HepG2 (cell line): ENCODE data around the gene NOSTRIN. TPM values are rescaled to one million over a fixed set of nuclear protein-coding genes. Genes with fewer than 3 reads are reported as not detected.

Experiments used
- KAT2B ChIP-seq: fragments of 150-350 bp; IDR thresholded peaks from 2 replicates; pipeline ENCODE4 v1.6.1; 2014; ENCODE audit warnings: low read depth, low read length, borderline replicate concordance
- MAFF ChIP-seq: IDR thresholded peaks from 2 replicates; pipeline ENCODE4 v1.6.1; 2011; ENCODE audit warnings: low read depth, low read length, improper control_type of control experiment
- MYNN ChIP-seq: sonication (generic); formaldehyde crosslinking; IDR thresholded peaks from 2 replicates; pipeline ENCODE4 v1.4.0; 2020; ENCODE audit warnings: mild to moderate bottlenecking, low read depth, missing genetic modification reagents
- NCOA1 ChIP-seq: sonication (generic); formaldehyde crosslinking; IDR thresholded peaks from 2 replicates; pipeline ENCODE4 v1.9.0; 2021; ENCODE audit warnings: missing genetic modification reagents
- NFRKB ChIP-seq: fragments of 450-650 bp; IDR thresholded peaks from 2 replicates; pipeline ENCODE4 v1.6.1; 2017
- NR2C2 ChIP-seq: sonication (generic); formaldehyde crosslinking; IDR thresholded peaks from 2 replicates; pipeline ENCODE4 v1.4.0; 2020; ENCODE audit warnings: missing genetic modification reagents, mild to moderate bottlenecking, moderate library complexity, borderline replicate concordance
- PAWR ChIP-seq: sonication (generic); formaldehyde crosslinking; IDR thresholded peaks from 2 replicates; pipeline ENCODE4 v1.4.0; 2020; ENCODE audit warnings: missing genetic modification reagents, mild to moderate bottlenecking, borderline replicate concordance
- PHF21A ChIP-seq: sonication (generic); formaldehyde crosslinking; IDR thresholded peaks from 2 replicates; pipeline ENCODE4 v1.5.0; 2020; ENCODE audit warnings: mild to moderate bottlenecking, missing genetic modification reagents
- PITX1 ChIP-seq: sonication (generic); formaldehyde crosslinking; IDR thresholded peaks from 2 replicates; pipeline ENCODE4 v1.5.1; 2020; ENCODE audit warnings: mild to moderate bottlenecking, missing genetic modification reagents
- ZFP41 ChIP-seq: sonication (generic); formaldehyde crosslinking; IDR thresholded peaks from 2 replicates; pipeline ENCODE4 v1.4.0; 2020; ENCODE audit warnings: mild to moderate bottlenecking, missing genetic modification reagents, borderline replicate concordance
- ZNF546 ChIP-seq: sonication (generic); formaldehyde crosslinking; conservative IDR thresholded peaks from 2 replicates; pipeline ENCODE4 v1.8.1; 2023; ENCODE audit warnings: mild to moderate bottlenecking, missing genetic modification reagents
- ZNF672 ChIP-seq: sonication (generic); formaldehyde crosslinking; IDR thresholded peaks from 2 replicates; pipeline ENCODE4 v1.8.1; 2022; ENCODE audit warnings: missing genetic modification reagents
- ZNF83 ChIP-seq: sonication (generic); formaldehyde crosslinking; IDR thresholded peaks from 2 replicates; pipeline ENCODE4 v1.4.0; 2020; ENCODE audit warnings: missing genetic modification reagents, mild to moderate bottlenecking, borderline replicate concordance
- polyA plus RNA-seq, 8 experiments: library from polyadenylated mRNA; depleted of rRNA in 3 of 8; stranded (reverse) in 7 of 8; unstranded in 1 of 8; fragments of >200 nt; fragmentation: Illumina TruSeq in 4 of 8; extraction: Trizol in 4 of 8; gene quantifications; 2 replicates each; pipeline versions ENCODE4 v1.2.1 to v1.2.3, GENCODE V29; 2011 to 2016; ENCODE audit warnings: low read depth in 4 of 8, missing spikeins in 1 of 8, mixed read lengths in 1 of 8; ENCODE audit not compliant: insufficient read depth in 1 of 8
- total RNA-seq, 5 experiments: library from RNA; depleted of rRNA; stranded (reverse); fragments of >200 nt; fragmentation: Illumina TruSeq; extraction: Trizol; gene quantifications; 2 replicates each; pipeline ENCODE4 v1.2.3, GENCODE V29; 2016; ENCODE audit warnings: low read depth in 1 of 5
- TF ChIP-seq, protein P1 (sequence below): sonication (generic); formaldehyde crosslinking; IDR thresholded peaks from 2 replicates; pipeline ENCODE4 v1.8.0; 2022; ENCODE audit warnings: mild to moderate bottlenecking, missing genetic modification reagents, moderate library complexity
- TF ChIP-seq, protein P2 (sequence below): sonication (generic); formaldehyde crosslinking; IDR thresholded peaks from 2 replicates; pipeline ENCODE4 v1.4.0; 2020; ENCODE audit warnings: missing genetic modification reagents
- TF ChIP-seq, protein P3 (sequence below): sonication (generic); formaldehyde crosslinking; IDR thresholded peaks from 2 replicates; pipeline ENCODE4 v1.4.0; 2020; ENCODE audit warnings: missing genetic modification reagents
- TF ChIP-seq, protein P4 (sequence below): fragments of 450-650 bp; IDR thresholded peaks from 2 replicates; pipeline ENCODE4 v1.6.1; 2017; ENCODE audit warnings: mild to moderate bottlenecking
- TF ChIP-seq, protein P5 (sequence below): sonication (generic); formaldehyde crosslinking; IDR thresholded peaks from 2 replicates; pipeline ENCODE4 v1.4.0; 2020; ENCODE audit warnings: mild to moderate bottlenecking, low read depth, missing genetic modification reagents
- TF ChIP-seq, protein P6 (sequence below): conservative IDR thresholded peaks from 2 replicates; pipeline ENCODE4 v1.6.1; 2018; ENCODE audit warnings: missing genetic modification reagents

The NOSTRIN gene
- total and polyA plus RNA-seq, 2 of the 13 experiments (the other 11 are each of a cell fraction or from before 2014, with no cell fraction given), result 0.22 TPM

DNA sequence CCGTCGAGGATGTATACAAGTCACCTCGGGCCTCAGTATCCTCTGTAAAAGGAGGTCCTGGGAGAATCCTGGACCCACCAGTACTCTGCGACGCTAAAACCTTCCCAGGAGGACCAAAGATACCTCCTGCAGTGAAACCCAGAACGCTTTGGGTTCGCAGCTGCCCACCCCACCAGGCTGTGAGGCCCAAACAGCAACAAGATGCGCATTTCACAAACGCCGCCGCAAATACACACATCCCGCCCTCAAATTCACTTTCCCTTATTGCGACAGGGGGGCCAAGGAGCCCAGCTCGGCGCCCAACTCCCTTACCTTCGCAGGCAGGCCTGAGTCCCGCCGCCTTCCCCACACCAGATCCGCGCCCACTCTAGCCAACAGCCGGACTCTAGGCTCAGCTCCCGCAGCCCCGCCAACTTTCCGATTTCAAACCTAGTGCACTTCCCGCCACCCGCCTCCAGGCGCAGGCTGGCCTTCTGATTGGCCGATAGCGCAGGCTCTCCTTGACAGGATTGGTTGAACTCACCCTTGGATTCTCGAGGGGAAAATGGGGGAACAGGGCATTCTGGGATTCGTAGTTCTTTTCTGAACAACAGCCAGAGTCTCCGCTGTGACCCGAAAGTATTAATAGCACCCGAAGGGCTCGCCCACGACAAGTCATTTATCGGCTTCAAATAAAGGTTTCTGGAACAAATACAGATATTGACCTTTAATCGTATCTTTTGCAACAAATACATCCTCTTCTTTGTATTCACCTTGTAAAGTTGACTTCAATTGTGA, 87.8 kb downstream of the NOSTRIN start, which contains the start of gene SPC25 (continued):
- TF ChIP-seq, protein P1, sequence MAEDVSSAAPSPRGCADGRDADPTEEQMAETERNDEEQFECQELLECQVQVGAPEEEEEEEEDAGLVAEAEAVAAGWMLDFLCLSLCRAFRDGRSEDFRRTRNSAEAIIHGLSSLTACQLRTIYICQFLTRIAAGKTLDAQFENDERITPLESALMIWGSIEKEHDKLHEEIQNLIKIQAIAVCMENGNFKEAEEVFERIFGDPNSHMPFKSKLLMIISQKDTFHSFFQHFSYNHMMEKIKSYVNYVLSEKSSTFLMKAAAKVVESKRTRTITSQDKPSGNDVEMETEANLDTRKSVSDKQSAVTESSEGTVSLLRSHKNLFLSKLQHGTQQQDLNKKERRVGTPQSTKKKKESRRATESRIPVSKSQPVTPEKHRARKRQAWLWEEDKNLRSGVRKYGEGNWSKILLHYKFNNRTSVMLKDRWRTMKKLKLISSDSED, result no peak
- TF ChIP-seq, protein P2, sequence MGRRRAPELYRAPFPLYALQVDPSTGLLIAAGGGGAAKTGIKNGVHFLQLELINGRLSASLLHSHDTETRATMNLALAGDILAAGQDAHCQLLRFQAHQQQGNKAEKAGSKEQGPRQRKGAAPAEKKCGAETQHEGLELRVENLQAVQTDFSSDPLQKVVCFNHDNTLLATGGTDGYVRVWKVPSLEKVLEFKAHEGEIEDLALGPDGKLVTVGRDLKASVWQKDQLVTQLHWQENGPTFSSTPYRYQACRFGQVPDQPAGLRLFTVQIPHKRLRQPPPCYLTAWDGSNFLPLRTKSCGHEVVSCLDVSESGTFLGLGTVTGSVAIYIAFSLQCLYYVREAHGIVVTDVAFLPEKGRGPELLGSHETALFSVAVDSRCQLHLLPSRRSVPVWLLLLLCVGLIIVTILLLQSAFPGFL (CRISPR knock-in tag), result no peak
- TF ChIP-seq MYNN (no peak), NCOA1 (CRISPR knock-in tag) (no peak), PAWR (CRISPR knock-in tag) (no peak), ZNF83 (CRISPR knock-in tag) (peak; percentile 86; the same call in 1 of the 2 replicates), ZNF546 (CRISPR knock-in tag) (no peak), NR2C2 (peak; percentile 88), MAFF (0 out of 2 replicates have a peak, but pooled peaks have one; percentile 2), PITX1 (CRISPR knock-in tag) (peak; percentile 53; the same call in 1 of the 2 replicates), NFRKB (no peak), ZNF672 (CRISPR knock-in tag) (no peak), KAT2B (no peak), PHF21A (CRISPR knock-in tag) (peak; percentile 43; the same call in 1 of the 2 replicates), ZFP41 (peak; percentile 83; the same call in 1 of the 2 replicates)
- TF ChIP-seq, protein P3, sequence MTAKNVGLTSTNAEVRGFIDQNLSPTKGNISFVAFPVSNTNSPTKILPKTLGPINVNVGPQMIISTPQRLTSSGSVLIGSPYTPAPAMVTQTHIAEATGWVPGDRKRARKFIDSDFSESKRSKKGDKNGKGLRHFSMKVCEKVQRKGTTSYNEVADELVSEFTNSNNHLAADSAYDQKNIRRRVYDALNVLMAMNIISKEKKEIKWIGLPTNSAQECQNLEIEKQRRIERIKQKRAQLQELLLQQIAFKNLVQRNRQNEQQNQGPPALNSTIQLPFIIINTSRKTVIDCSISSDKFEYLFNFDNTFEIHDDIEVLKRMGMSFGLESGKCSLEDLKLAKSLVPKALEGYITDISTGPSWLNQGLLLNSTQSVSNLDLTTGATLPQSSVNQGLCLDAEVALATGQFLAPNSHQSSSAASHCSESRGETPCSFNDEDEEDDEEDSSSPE (CRISPR knock-in tag), result peak; percentile 100
- TF ChIP-seq, protein P4, sequence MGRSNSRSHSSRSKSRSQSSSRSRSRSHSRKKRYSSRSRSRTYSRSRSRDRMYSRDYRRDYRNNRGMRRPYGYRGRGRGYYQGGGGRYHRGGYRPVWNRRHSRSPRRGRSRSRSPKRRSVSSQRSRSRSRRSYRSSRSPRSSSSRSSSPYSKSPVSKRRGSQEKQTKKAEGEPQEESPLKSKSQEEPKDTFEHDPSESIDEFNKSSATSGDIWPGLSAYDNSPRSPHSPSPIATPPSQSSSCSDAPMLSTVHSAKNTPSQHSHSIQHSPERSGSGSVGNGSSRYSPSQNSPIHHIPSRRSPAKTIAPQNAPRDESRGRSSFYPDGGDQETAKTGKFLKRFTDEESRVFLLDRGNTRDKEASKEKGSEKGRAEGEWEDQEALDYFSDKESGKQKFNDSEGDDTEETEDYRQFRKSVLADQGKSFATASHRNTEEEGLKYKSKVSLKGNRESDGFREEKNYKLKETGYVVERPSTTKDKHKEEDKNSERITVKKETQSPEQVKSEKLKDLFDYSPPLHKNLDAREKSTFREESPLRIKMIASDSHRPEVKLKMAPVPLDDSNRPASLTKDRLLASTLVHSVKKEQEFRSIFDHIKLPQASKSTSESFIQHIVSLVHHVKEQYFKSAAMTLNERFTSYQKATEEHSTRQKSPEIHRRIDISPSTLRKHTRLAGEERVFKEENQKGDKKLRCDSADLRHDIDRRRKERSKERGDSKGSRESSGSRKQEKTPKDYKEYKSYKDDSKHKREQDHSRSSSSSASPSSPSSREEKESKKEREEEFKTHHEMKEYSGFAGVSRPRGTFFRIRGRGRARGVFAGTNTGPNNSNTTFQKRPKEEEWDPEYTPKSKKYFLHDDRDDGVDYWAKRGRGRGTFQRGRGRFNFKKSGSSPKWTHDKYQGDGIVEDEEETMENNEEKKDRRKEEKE, result no peak
- TF ChIP-seq, protein P5, sequence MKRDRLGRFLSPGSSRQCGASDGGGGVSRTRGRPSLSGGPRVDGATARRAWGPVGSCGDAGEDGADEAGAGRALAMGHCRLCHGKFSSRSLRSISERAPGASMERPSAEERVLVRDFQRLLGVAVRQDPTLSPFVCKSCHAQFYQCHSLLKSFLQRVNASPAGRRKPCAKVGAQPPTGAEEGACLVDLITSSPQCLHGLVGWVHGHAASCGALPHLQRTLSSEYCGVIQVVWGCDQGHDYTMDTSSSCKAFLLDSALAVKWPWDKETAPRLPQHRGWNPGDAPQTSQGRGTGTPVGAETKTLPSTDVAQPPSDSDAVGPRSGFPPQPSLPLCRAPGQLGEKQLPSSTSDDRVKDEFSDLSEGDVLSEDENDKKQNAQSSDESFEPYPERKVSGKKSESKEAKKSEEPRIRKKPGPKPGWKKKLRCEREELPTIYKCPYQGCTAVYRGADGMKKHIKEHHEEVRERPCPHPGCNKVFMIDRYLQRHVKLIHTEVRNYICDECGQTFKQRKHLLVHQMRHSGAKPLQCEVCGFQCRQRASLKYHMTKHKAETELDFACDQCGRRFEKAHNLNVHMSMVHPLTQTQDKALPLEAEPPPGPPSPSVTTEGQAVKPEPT (CRISPR knock-in tag), result no peak
- TF ChIP-seq, protein P6, sequence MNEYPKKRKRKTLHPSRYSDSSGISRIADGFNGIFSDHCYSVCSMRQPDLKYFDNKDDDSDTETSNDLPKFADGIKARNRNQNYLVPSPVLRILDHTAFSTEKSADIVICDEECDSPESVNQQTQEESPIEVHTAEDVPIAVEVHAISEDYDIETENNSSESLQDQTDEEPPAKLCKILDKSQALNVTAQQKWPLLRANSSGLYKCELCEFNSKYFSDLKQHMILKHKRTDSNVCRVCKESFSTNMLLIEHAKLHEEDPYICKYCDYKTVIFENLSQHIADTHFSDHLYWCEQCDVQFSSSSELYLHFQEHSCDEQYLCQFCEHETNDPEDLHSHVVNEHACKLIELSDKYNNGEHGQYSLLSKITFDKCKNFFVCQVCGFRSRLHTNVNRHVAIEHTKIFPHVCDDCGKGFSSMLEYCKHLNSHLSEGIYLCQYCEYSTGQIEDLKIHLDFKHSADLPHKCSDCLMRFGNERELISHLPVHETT (CRISPR knock-in tag), result no peak
